Measurements from ENCODE around the gene CDR2. TPM values are rescaled to one million over a fixed set of nuclear protein-coding genes. Genes with fewer than 3 reads are reported as not detected.

Gene CDR2
- total RNA-seq, 1 donor from 2014 or later, result 28.0 TPM

GRCh38 chr16:22322741-22323140, 51.7 kb downstream of the CDR2 start:
- Histone ChIP-seq H3F3A (ENCODE audit: low read depth) (peaks cover 18% of the 10 kb centered on the region), H3K36me3 (no peaks in the 10 kb centered on the region), H3K9me3 (ENCODE audit: low read depth) (no peaks in the 10 kb centered on the region), H3K27ac (no peak overlapping the region), H2AFZ (replicated peaks) (no peak overlapping the region), H3K79me2 (ENCODE audit: low read depth) (peaks cover 12% of the 10 kb centered on the region), H3K27me3 (no peaks in the 10 kb centered on the region), H3K4me2 (no peak overlapping the region), H3K9ac (no peak overlapping the region), H4K20me1 (ENCODE audit: low read depth) (no peaks in the 10 kb centered on the region), H3K4me1 (no peaks in the 10 kb centered on the region), H3K4me3 (no peak overlapping the region)
- Mint-ChIP-seq H3K4me3 (no peak overlapping the region), H3K9me3 (no peaks in the 10 kb centered on the region), H3K27me3 (ENCODE audit: insufficient read depth, low read depth) (peaks cover 2% of the 10 kb centered on the region), H3K4me1 (no peaks in the 10 kb centered on the region), H3K36me3 (peaks cover 11% of the 10 kb centered on the region), H3K27ac (no peak overlapping the region)
- DNase-seq (ENCODE audit: low spot score), result no peak
- TF ChIP-seq EZH2 (IDR thresholded peaks at IDR 0.05), result no peak
- TF ChIP-seq, protein P1, sequence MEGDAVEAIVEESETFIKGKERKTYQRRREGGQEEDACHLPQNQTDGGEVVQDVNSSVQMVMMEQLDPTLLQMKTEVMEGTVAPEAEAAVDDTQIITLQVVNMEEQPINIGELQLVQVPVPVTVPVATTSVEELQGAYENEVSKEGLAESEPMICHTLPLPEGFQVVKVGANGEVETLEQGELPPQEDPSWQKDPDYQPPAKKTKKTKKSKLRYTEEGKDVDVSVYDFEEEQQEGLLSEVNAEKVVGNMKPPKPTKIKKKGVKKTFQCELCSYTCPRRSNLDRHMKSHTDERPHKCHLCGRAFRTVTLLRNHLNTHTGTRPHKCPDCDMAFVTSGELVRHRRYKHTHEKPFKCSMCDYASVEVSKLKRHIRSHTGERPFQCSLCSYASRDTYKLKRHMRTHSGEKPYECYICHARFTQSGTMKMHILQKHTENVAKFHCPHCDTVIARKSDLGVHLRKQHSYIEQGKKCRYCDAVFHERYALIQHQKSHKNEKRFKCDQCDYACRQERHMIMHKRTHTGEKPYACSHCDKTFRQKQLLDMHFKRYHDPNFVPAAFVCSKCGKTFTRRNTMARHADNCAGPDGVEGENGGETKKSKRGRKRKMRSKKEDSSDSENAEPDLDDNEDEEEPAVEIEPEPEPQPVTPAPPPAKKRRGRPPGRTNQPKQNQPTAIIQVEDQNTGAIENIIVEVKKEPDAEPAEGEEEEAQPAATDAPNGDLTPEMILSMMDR (IDR thresholded peaks at IDR 0.05), result no peak
- TF ChIP-seq EZH2phosphoT487 (IDR thresholded peaks at IDR 0.05), result no peak

DNA sequence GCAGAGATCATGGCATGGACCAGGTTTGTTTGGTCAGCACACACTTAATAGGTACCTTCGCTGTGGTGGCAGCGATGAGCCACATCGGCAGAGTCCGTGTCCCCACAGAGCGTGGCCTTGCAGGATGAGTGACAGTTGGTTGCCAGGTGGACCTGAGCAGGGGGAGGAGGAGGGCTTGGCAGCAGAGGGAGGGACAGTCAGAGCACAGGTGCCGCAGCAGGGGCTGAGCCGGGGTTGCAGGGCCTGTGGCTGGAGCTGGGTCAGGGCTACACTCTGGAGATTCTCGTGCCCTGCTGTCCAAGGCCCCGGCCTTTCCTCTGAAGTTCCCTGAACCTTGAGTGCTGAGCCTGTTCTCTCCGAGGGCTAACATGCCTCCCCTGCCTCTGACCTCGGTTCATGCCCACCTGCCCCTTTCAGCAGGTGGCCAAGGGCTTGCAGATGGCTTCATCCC, 52.4 kb downstream of the CDR2 start:
- no peaks in the 10 kb centered on the region for H3K36me3 ChIP-seq
- no peak overlapping the region for H3K27ac ChIP-seq
- H3K9me3 Mint-ChIP-seq, result no peaks in the 10 kb centered on the region
- H3F3A ChIP-seq (ENCODE audit: low read depth), result peaks cover 18% of the 10 kb centered on the region
- no peaks in the 10 kb centered on the region for H3K9me3 ChIP-seq (ENCODE audit: low read depth)
- no peaks in the 10 kb centered on the region for H3K4me1 ChIP-seq
- no peaks in the 10 kb centered on the region for H3K27me3 ChIP-seq
- H3K4me2 ChIP-seq, result no peak overlapping the region
- no peaks in the 10 kb centered on the region for H4K20me1 ChIP-seq (ENCODE audit: low read depth)
- H3K4me3 ChIP-seq, result no peak overlapping the region
- H3K79me2 ChIP-seq (ENCODE audit: low read depth), result peaks cover 12% of the 10 kb centered on the region
- no peaks in the 10 kb centered on the region for H3K4me1 Mint-ChIP-seq
- TF ChIP-seq EZH2 (IDR thresholded peaks at IDR 0.05) (no peak), EZH2phosphoT487 (IDR thresholded peaks at IDR 0.05) (no peak)
- TF ChIP-seq, protein P1 (IDR thresholded peaks at IDR 0.05), result no peak
- H3K36me3 Mint-ChIP-seq, result peaks cover 11% of the 10 kb centered on the region
- H3K27ac Mint-ChIP-seq, result no peak overlapping the region
- H2AFZ ChIP-seq (replicated peaks), result no peak overlapping the region
- H3K27me3 Mint-ChIP-seq (ENCODE audit: insufficient read depth, low read depth), result peaks cover 2% of the 10 kb centered on the region
- H3K9ac ChIP-seq, result no peak overlapping the region
- no peak overlapping the region for H3K4me3 Mint-ChIP-seq
- DNase-seq (ENCODE audit: low spot score), result no peak

- Mint-ChIP-seq H3K9me3 (no peaks in the 10 kb centered on the region), H3K4me3 (peak overlapping the region; percentile 38), H3K36me3 (peaks cover 11% of the 10 kb centered on the region), H3K27ac (no peak overlapping the region), H3K27me3 (ENCODE audit: insufficient read depth, low read depth) (peaks cover 2% of the 10 kb centered on the region), H3K4me1 (no peaks in the 10 kb centered on the region)
- DNase-seq (ENCODE audit: low spot score), result peak; percentile 83
- Histone ChIP-seq H3K36me3 (no peaks in the 10 kb centered on the region), H2AFZ (replicated peaks) (peak overlapping the region; percentile 58), H3K4me1 (no peaks in the 10 kb centered on the region), H3K27ac (no peak overlapping the region), H3K79me2 (ENCODE audit: low read depth) (peaks cover 12% of the 10 kb centered on the region), H3K4me3 (no peak overlapping the region), H3K9me3 (ENCODE audit: low read depth) (no peaks in the 10 kb centered on the region), H3K4me2 (no peak overlapping the region), H3K9ac (no peak overlapping the region), H4K20me1 (ENCODE audit: low read depth) (no peaks in the 10 kb centered on the region), H3F3A (ENCODE audit: low read depth) (peaks cover 18% of the 10 kb centered on the region), H3K27me3 (no peaks in the 10 kb centered on the region)
- TF ChIP-seq EZH2phosphoT487 (IDR thresholded peaks at IDR 0.05), result no peak
- TF ChIP-seq, protein P1 (IDR thresholded peaks at IDR 0.05), result peak; percentile 99
Measured at GRCh38 chr16:22321340-22322001, 52.9 kb downstream of the CDR2 start.

Measured in neural progenitor cell (in vitro differentiated cells).